NCI-H146 treated with DMSO at 0.1 percent for 48 hours (cell line): ENCODE measurements around the gene SCAI.
"Not testable (repeated sequence)": the region's sequence is repeated elsewhere in the genome, so short reads cannot be mapped to it uniquely, and the experiment has no call there.

Experiments used
- DNase-seq: peaks from one replicate; lab custom pipeline; 2025; ENCODE audit not compliant: unreplicated experiment; lab: John Stamatoyannopoulos, UW

SCAI gene

GRCh38 chr9:125106285-125106893 is 36.9 kb downstream of the SCAI start:
- DNase-seq, result no peak

- DNase-seq, result no peak
Observed at GRCh38 chr9:125103770-125104460, 39.4 kb downstream of the SCAI start.

- DNase-seq, result no peak
Observed at GRCh38 chr9:125103021-125103420, 40.3 kb downstream of the SCAI start.

- DNase-seq, result no peak
Observed at GRCh38 chr9:125100822-125101221, 42.5 kb downstream of the SCAI start.

GRCh38 chr9:125099816-125100215 is 43.5 kb downstream of the SCAI start:
- DNase-seq, result no peak

- DNase-seq, result no peak
Observed at GRCh38 chr9:125095821-125096443, 47.4 kb downstream of the SCAI start.

- DNase-seq, result no peak
Observed at GRCh38 chr9:125091121-125091520, 52.2 kb downstream of the SCAI start.

- DNase-seq, result no peak
Observed at GRCh38 chr9:125089331-125089730, 54.0 kb downstream of the SCAI start.

- DNase-seq, result no peak
Observed at GRCh38 chr9:125088752-125089151, 54.6 kb downstream of the SCAI start.

- no peak for DNase-seq
Observed at GRCh38 chr9:125085703-125086477, 57.4 kb downstream of the SCAI start.

- not testable (repeated sequence) for DNase-seq
Observed at GRCh38 chr9:125082197-125082596, 61.1 kb downstream of the SCAI start.

GRCh38 chr9:125080797-125081196 is 62.5 kb downstream of the SCAI start:
- DNase-seq, result not testable (repeated sequence)

GRCh38 chr9:125079931-125080330 is 63.4 kb downstream of the SCAI start:
- DNase-seq, result no peak

- no peak for DNase-seq
Observed at GRCh38 chr9:125075997-125076396, 67.3 kb downstream of the SCAI start.

- no peak for DNase-seq
Observed at GRCh38 chr9:125074976-125075375, 68.4 kb downstream of the SCAI start.

- DNase-seq, result no peak
Observed at GRCh38 chr9:125066839-125067619, 76.3 kb downstream of the SCAI start.

GRCh38 chr9:125061391-125061790 is 81.9 kb downstream of the SCAI start:
- DNase-seq, result no peak

- DNase-seq, result no peak
Observed at GRCh38 chr9:125049212-125050049, 93.9 kb downstream of the SCAI start.

- DNase-seq, result no peak
Observed at GRCh38 chr9:125043631-125044030, 99.7 kb downstream of the SCAI start.

GRCh38 chr9:125043148-125043547 is 100.2 kb downstream of the SCAI start:
- no peak for DNase-seq
